Amniotic epithelial cell (primary cell): Measurements from ENCODE around the gene NHLRC1.
"Not testable (repeated sequence)": the region's sequence is repeated elsewhere in the genome, so short reads cannot be mapped to it uniquely, and the experiment has no call there.

Experiments used
- DNase-seq: peaks from one replicate; pipeline ENCODE4 v3.0.0-alpha.2; 2010; ENCODE audit warnings: low read depth

Gene NHLRC1

GRCh38 chr6:18122128-18123093 lies at the start of gene NHLRC1:
NHLRC1 (minus strand) TSS chr6:18122677; CDS start chr6:18122606, 71 bp downstream.
- DNase-seq, result peak; percentile 74

DNA sequence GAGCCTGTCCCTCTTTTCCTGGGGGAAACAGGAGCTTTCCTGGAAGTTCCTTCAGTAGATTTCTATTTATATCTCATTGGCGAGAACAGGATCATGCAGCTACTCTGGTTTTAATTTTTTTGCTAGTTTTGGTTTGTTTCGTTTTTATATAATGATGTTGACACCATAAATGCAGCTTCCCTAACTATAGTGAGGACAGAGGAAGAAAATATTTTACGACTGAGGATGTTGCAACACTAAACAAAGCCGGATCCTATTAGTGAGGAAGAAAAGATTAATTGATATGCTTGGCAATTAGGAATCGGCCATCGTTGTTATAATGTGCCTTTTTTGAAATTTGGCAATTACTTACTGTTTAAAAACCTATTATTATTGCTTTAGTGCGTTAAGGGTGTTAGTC lies 49.4 kb upstream of the NHLRC1 start:
- no peak for DNase-seq

DNA sequence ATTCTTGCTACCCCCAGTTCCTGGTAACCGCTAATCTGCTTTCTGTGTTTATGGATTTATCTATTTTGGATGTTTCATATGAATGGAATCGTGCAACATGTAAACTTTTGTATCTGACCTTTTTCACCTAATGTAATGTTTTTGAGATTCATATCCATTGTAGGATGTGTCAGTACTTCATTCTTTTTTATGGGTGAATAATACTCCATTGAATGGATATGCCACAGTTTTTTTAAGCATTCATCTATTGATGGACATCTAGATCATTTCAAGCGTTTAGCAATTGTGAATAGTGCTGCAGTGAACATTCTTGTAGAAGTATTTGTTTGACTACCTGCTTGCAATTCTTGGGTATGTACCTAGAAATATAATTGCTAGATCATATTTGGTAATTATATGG lies 45.8 kb upstream of the NHLRC1 start:
- DNase-seq, result no peak

GRCh38 chr6:18166312-18167036 lies 44.0 kb upstream of the NHLRC1 start:
- no peak for DNase-seq

GRCh38 chr6:18165751-18166150 lies 43.3 kb upstream of the NHLRC1 start:
- DNase-seq, result peak; percentile 27

GRCh38 chr6:18162401-18162800 lies 39.9 kb upstream of the NHLRC1 start:
- no peak for DNase-seq

DNA sequence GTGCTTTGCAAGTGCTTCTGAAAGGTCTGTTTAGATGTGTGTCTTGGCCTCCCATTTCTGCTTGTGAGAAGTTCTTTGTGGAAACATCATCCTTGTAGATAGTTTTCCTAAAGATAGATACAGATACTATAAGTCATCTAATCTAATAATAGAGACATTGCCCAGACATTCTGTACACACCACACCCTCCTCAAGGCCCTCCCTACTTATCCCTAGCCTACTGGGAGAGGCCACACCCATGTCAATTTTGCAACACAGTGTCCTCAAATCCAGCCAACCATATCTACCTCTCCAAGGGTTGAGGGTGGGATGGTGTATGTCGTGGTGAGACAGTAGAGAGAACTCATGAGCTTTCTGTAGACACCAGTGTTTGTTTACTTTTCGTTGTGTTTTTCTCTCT lies 39.0 kb upstream of the NHLRC1 start:
- no peak for DNase-seq

DNA sequence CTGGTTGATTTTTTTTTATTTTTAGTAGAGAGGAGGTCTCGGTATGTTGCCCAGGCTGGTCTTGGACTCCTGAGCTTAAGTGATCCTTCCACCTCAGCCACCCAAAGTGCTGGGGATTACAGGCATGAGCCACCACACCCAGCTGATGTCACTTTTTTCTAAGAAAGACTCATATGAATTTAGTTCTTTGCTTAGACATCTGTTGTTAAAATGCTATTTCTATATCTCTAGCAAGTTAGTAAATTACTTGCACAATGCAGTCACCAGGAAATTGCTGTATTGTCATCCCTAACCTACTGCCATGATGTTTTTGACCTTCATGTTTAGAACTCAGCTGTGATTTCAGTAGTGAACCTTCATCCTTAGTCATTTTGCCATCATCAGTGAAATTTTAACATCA lies 38.4 kb upstream of the NHLRC1 start:
- DNase-seq, result no peak

- peak; percentile 43 for DNase-seq
Observed at GRCh38 chr6:18155864-18156421, 33.5 kb upstream of the NHLRC1 start.

- DNase-seq, result peak; percentile 97
Observed at GRCh38 chr6:18155150-18155863, 32.8 kb upstream of the NHLRC1 start, which contains the start of gene KDM1B. KDM1B (plus strand) TSS chr6:18155422; CDS start chr6:18159896, 4,474 bp downstream.

DNA sequence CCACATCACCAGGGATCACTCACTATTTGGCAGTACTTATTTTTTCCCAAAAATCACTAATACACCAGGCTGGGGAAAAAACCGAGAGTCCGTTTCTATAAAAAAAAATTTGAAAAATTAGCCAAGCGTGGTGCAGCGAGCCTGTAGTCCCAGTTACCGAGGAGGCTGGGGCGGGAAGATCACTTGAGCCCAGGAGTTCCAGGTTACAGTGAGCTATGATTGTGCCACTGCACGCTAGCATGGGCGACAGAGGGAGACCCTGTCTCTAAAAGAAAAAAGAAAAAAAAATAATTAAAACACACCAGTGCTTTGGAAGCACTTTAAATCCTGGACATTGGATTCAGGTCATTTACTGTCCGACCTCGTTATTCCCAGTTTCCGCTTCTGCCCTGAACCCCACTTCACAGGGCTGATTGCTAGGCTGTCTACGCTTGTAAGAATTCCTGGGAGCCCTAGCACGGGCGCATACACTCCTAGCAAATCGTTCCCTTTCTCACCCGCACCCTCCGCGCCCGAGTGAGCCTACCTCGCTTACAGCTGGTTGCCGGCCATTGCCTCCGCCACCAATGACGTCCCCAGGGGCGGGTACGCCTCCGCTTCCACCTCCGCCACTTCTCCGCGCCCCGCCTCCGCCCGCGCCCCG lies 32.2 kb upstream of the NHLRC1 start, which contains the start of gene TPMT:
Gene TPMT, minus strand, starts transcription at position 571 of the 643 bp plus-strand sequence. CDS start 5,950 bp downstream, outside the sequence.
- no peak for DNase-seq

GRCh38 chr6:18153311-18153703 lies 30.8 kb upstream of the NHLRC1 start:
- no peak for DNase-seq

DNA sequence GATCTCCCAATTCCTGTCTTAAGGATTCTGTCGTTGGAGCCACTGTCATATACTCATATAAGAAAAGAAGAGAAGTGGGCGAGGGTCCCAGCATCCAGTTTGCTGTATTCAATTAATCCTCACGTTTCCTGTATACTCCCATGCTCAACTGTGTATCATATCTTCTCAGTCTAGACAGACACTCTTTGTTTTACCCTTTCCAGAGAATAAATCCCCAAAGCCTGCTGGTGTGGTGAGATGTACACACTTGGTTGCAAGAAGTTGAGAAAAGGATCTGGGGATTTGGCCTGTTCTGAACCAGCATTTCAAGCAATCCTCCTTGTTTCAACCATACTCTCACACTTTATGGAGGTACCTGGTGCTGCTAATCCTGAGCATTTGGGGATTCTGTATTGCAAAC lies 29.3 kb upstream of the NHLRC1 start:
- DNase-seq, result no peak

DNA sequence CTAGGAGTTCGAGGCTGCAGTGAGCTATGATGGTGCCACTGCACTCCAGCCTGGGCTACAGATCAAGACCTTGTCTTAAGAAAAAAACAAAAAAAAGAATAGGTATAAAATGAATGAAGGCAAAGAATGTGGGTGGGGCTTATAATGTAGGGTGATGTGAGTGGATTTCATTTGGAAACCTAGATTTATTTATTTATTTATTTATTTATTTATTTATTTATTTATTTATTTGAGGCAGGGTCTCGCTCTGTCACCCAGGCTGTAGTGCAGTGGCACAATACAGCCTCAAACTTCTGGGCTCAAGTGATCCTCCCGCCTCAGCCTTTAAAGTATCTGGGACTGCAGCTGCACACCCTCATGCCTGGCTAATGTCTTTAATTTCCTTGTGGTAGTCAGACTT lies 28.9 kb upstream of the NHLRC1 start:
- DNase-seq, result not testable (repeated sequence)

- DNase-seq, result peak; percentile 97
Observed at GRCh38 chr6:18148304-18149025, 26.0 kb upstream of the NHLRC1 start.

DNA sequence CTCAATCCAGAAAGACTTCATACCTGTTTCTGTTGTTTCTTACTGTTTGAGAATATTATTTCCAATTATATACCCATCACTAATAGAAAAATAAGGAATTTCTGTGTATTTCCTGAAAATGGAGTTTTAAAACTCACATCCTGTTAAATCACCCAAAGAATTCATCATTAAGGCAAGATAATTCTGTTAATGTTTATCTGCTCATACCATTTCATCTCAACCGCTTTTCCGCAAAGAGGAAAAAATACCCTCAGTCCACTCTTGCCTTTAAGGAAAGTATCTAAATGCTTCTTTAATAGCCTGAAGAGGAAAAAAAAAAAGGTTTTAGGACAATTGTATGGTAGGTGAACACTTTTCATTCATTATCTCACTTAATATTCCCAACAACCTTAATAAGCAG lies 25.1 kb upstream of the NHLRC1 start:
- no peak for DNase-seq

DNA sequence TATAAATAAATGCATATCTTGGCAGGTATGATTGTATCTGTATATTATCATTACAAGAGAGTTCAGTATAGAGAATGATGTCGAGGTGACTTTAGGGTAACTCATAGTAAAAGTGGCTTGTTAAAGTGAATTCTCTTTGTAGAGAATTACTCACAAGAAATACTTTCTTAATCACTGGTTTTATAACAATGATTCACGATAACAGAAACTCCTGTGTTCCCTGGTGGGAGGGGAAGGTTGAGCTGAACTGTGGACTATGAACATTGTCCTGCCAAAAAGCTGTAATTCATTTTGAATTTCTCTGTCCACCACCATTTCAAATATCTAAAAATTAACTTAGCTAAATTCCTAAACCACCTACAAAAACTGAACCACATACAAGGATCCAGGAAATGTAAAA lies 24.7 kb upstream of the NHLRC1 start:
- DNase-seq, result peak; percentile 63

GRCh38 chr6:18142591-18142861 lies 20.0 kb upstream of the NHLRC1 start:
- no peak for DNase-seq

DNA sequence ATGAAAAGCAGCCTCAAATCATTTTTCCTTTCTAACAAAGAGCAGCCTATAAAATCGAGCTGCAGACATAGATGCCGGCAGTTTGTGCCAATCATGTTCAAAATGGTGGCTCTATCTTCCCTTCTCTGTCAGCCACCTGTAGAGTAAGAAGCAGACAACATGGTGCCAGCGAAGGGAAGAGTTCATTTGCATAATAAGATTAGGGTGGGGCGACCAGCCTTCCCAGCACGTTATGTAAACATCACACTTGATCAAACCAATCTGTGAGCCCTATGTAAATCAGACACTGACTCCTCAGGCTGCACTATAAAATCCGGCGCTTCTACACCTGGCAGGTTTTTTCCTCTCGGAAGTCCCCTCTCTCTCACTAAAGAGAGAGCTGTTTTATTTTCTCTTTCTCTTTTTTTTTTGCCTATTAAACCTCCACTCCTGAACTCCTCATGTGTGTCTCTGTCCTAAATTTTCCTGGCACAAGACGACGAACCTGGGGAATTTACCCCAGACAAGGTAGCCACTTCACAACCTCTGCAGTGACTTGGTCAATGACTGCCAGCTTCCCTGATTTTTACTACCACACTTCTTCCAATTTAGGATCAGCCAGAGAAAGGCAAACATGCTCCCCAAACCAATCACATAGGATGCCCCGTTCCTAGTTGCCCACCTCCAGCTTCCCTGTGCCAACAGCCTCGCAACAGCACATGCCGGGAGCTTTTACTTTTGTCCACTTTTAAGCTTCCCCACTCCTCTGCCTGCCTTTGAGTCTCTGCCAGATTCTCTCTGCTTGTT lies 19.5 kb upstream of the NHLRC1 start:
- DNase-seq, result no peak
